K562 (cell line): ENCODE measurements around the gene HOMEZ. TPM values are rescaled to one million over a fixed set of nuclear protein-coding genes. Genes with fewer than 3 reads are reported as not detected.

Experiments used
- ATAC-seq: fragments of 200-7000 bp; cut with Tn5 transposase; 3 replicates; pipeline ENCODE4 v1.9.1; 2020; ENCODE audit warnings: moderate library complexity
- BruUV-seq: library from RNA; stranded (reverse); fragments of 400-500 nt; replicated peaks from 2 replicates; lab custom pipeline; 2021; lab: Mats Ljungman, UMichigan
- CTCF ChIA-PET: fragments of 300-600 bp; formaldehyde crosslinking; extraction: SDS; loops from one replicate; lab custom pipeline; 2021; ENCODE audit warnings: low intra/inter-chr PET ratio; lab: Yijun Ruan, JAX
- POLR2A ChIA-PET: fragments of 300-600, 350-650 bp; sonication (Branson Sonifier 250); formaldehyde crosslinking; extraction: SDS; loops from one replicate; lab custom pipeline; 2021; ENCODE audit warnings: antibody characterized with exemption, inconsistent platforms; lab: Yijun Ruan, JAX
- DNase-seq, 4 experiments: peaks; one replicate each; pipeline versions ENCODE4 v3.0.0 to v3.0.0-alpha.2; 2011 to 2018; ENCODE audit warnings: low spot score in 3 of 4, mixed read lengths in 3 of 4; ENCODE audit errors: extremely low read depth in 1 of 4
- FAIRE-seq: peaks from 2 replicates; lab custom pipeline; 2011; peaks lifted over from hg19 to GRCh38; lab: Jason Lieb, UNC
- H2AFZ ChIP-seq: 2 replicates; pipeline ENCODE4 v1.6.0; 2011; ENCODE audit warnings: low read depth, low read length, control low read depth, inconsistent platforms
- H3K27ac ChIP-seq: fragments of 200-600 bp; 3 replicates; pipeline ENCODE4 v1.8.0; 2011; ENCODE audit warnings: low read depth, mild to moderate bottlenecking, control low read depth, inconsistent platforms, low read length, moderate library complexity, mixed read lengths; ENCODE audit errors: extremely low read depth
- H3K27me3 ChIP-seq, 2 experiments: fragments of 300-600 bp in 1 of 2; 2 replicates in 1 of 2; 3 replicates in 1 of 2; pipeline versions ENCODE4 v1.6.0 to v1.8.0; 2011; ENCODE audit warnings: inconsistent platforms in 2 of 2, low read length in 2 of 2, mild to moderate bottlenecking in 1 of 2, mixed read lengths in 1 of 2, moderate library complexity in 1 of 2; ENCODE audit not compliant: control insufficient read depth in 2 of 2, insufficient read depth in 2 of 2
- H3K36me3 ChIP-seq: fragments of 300-600 bp; 3 replicates; pipeline ENCODE4 v1.8.0; 2011; ENCODE audit warnings: mild to moderate bottlenecking, low read length, inconsistent platforms; ENCODE audit not compliant: control insufficient read depth, insufficient read depth
- H3K4me1 ChIP-seq, 2 experiments: fragments of 200-600 bp in 1 of 2; replicated peaks in 1 of 2; 2 replicates in 1 of 2; 3 replicates in 1 of 2; pipeline versions ENCODE4 v1.5.1 to v1.8.0; 2011; ENCODE audit warnings: inconsistent platforms in 2 of 2, low read length in 2 of 2, mild to moderate bottlenecking in 1 of 2, mixed read lengths in 1 of 2, moderate library complexity in 1 of 2; ENCODE audit not compliant: control insufficient read depth in 2 of 2, insufficient read depth in 2 of 2
- H3K4me2 ChIP-seq: 2 replicates; pipeline ENCODE4 v1.6.1; 2011; ENCODE audit warnings: low read length, control low read depth, inconsistent platforms, mixed read lengths; ENCODE audit not compliant: insufficient read depth
- H3K4me3 ChIP-seq: fragments of 200-600 bp; sonication (generic), shearing (Covaris generic); 2 replicates; pipeline ENCODE4 v1.5.1; 2016; ENCODE audit warnings: control low read depth, inconsistent platforms
- H3K79me2 ChIP-seq: fragments of 200-600 bp; 3 replicates; pipeline ENCODE4 v1.8.0; 2011; ENCODE audit warnings: low read length, inconsistent platforms; ENCODE audit not compliant: control insufficient read depth, insufficient read depth
- H3K9ac ChIP-seq, 2 experiments: 2 replicates each; pipeline versions ENCODE4 v1.6.0 to v1.6.1; 2011; ENCODE audit warnings: low read depth in 2 of 2, low read length in 2 of 2, control low read depth in 1 of 2, inconsistent platforms in 1 of 2, mild to moderate bottlenecking in 1 of 2, mixed read lengths in 1 of 2; ENCODE audit not compliant: insufficient read depth in 1 of 2
- H3K9me1 ChIP-seq: one replicate; pipeline ENCODE4 v1.6.0; 2011; ENCODE audit warnings: inconsistent platforms, mild to moderate bottlenecking, low read length, moderate library complexity; ENCODE audit not compliant: control insufficient read depth, insufficient read depth
- H3K9me3 ChIP-seq: replicated peaks from 2 replicates; pipeline ENCODE4 v1.5.1; 2011; ENCODE audit warnings: low read depth, low read length, inconsistent platforms; ENCODE audit not compliant: control insufficient read depth, insufficient read depth
- H4K20me1 ChIP-seq: replicated peaks from 2 replicates; pipeline ENCODE4 v1.6.1; 2011; ENCODE audit warnings: low read length, inconsistent platforms, mixed read lengths; ENCODE audit not compliant: control insufficient read depth, insufficient read depth
- CHD1 ChIP-seq: fragments of 200-600 bp; sonication (generic); IDR thresholded peaks from one replicate; pipeline ENCODE4 v1.6.1; 2012; ENCODE audit warnings: mild to moderate bottlenecking, moderate library complexity, low read length, inconsistent platforms
- GTF2E2 ChIP-seq: fragments of 200-800 bp; sonication (Bioruptor generic); IDR thresholded peaks from 2 replicates; pipeline ENCODE4 v1.6.1; 2016; ENCODE audit warnings: missing genetic modification characterization, missing compliant biosample characterization
- L3MBTL2 ChIP-seq: fragments of 450-650 bp; IDR thresholded peaks from 2 replicates; pipeline ENCODE4 v1.6.1; 2016; ENCODE audit warnings: mild to moderate bottlenecking, moderate library complexity
- MXI1 ChIP-seq: IDR thresholded peaks from 2 replicates; pipeline ENCODE4 v1.6.1; 2011; ENCODE audit warnings: low read depth, mild to moderate bottlenecking, improper control_type of control experiment, low read length
- OTX1 ChIP-seq: fragments of 450-650 bp; formaldehyde crosslinking; IDR thresholded peaks from 2 replicates; pipeline ENCODE4 v1.4.0; 2022; ENCODE audit warnings: mild to moderate bottlenecking
- SP2 ChIP-seq: IDR thresholded peaks from 2 replicates; pipeline ENCODE4 v1.6.1; 2011; ENCODE audit warnings: mild to moderate bottlenecking, low read depth, low read length, moderate library complexity; ENCODE audit not compliant: poor library complexity, severe bottlenecking; ENCODE audit errors: extremely low read depth
- TBP ChIP-seq: optimal IDR thresholded peaks from 2 replicates; pipeline ENCODE3; 2011; ENCODE audit warnings: low read depth, low read length, improper control_type of control experiment
- TEAD4 ChIP-seq, 2 experiments: sonication (generic) in 1 of 2; formaldehyde crosslinking in 1 of 2; IDR thresholded peaks; 2 replicates each; pipeline versions ENCODE4 v1.6.1 to v1.8.0; 2012 to 2022; ENCODE audit warnings: borderline replicate concordance in 1 of 2, inconsistent platforms in 1 of 2, low read length in 1 of 2, mild to moderate bottlenecking in 1 of 2, missing genetic modification reagents in 1 of 2
- ZFX ChIP-seq: sonication (generic); formaldehyde crosslinking; IDR thresholded peaks from 2 replicates; pipeline ENCODE4 v1.8.0; 2022; ENCODE audit warnings: mild to moderate bottlenecking, missing genetic modification reagents, moderate library complexity
- ZKSCAN8 ChIP-seq: fragments of 200-800 bp; sonication (Bioruptor generic); IDR thresholded peaks from 2 replicates; pipeline ENCODE4 v1.6.1; 2016; ENCODE audit warnings: missing genetic modification characterization, missing compliant biosample characterization
- ZNF384 ChIP-seq: IDR thresholded peaks from 2 replicates; pipeline ENCODE4 v1.6.1; 2012; ENCODE audit warnings: low read depth, low read length, improper control_type of control experiment
- WGBS: fragments of 100-300 bp; shearing (Covaris generic); methylation state at CpG from one replicate; pipeline ENCODE4 v1.1.6; 2016; ENCODE audit warnings: low coverage, mixed read lengths; ENCODE audit not compliant: insufficient coverage; ENCODE audit errors: missing lambda C conversion rate; 5-methylcytosine and 5-hydroxymethylcytosine counted together
- in situ Hi-C: fragments of 300-500 bp; cut with MboI; formaldehyde crosslinking; loops from 4 replicates; pipeline ENCODE4 v1.15.0; 2018; ENCODE audit warnings: inconsistent platforms, mixed read lengths
- intact Hi-C: fragments of 100-400 bp; cut with micrococcal nuclease; formaldehyde crosslinking; loops from 2 replicates; pipeline ENCODE4 v1.14.2; 2022
- polyA plus RNA-seq, 8 experiments: library from polyadenylated mRNA; depleted of rRNA in 4 of 8; stranded (reverse) in 5 of 8; unstranded in 3 of 8; fragments of >200 nt; fragmentation: Nextera tagmentation in 2 of 8; fragmentation: Illumina TruSeq in 1 of 8; extraction: Ambion mirVana in 2 of 8; extraction: Trizol in 1 of 8; gene quantifications; 2 replicates each; pipeline versions ENCODE4 v1.2.1 to v1.2.3, GENCODE V29; 2011 to 2014; ENCODE audit warnings: inconsistent platforms in 1 of 8, missing spikeins in 1 of 8
- total RNA-seq, 7 experiments: library from RNA; depleted of rRNA in 6 of 7; stranded (reverse); fragments of >200 nt in 6 of 7; fragmentation: Illumina TruSeq in 2 of 7; extraction: Trizol in 2 of 7; gene quantifications; 2 replicates each; pipeline versions ENCODE4 v1.2.1 to v1.2.3, GENCODE V29; 2011 to 2021; ENCODE audit warnings: low replicate concordance in 1 of 7
- TF ChIP-seq, protein P1 (sequence below): fragments of 450-650 bp; IDR thresholded peaks from 2 replicates; pipeline ENCODE4 v1.7.1; 2018; ENCODE audit warnings: mild to moderate bottlenecking, low read depth; ENCODE audit not compliant: partially characterized antibody

HOMEZ gene
- total and polyA plus RNA-seq, 9 of the 15 experiments (the other 6 are each of a cell fraction or from before 2014, with no cell fraction given), result 3.0 to 30.2 (median 16.9) TPM

DNA sequence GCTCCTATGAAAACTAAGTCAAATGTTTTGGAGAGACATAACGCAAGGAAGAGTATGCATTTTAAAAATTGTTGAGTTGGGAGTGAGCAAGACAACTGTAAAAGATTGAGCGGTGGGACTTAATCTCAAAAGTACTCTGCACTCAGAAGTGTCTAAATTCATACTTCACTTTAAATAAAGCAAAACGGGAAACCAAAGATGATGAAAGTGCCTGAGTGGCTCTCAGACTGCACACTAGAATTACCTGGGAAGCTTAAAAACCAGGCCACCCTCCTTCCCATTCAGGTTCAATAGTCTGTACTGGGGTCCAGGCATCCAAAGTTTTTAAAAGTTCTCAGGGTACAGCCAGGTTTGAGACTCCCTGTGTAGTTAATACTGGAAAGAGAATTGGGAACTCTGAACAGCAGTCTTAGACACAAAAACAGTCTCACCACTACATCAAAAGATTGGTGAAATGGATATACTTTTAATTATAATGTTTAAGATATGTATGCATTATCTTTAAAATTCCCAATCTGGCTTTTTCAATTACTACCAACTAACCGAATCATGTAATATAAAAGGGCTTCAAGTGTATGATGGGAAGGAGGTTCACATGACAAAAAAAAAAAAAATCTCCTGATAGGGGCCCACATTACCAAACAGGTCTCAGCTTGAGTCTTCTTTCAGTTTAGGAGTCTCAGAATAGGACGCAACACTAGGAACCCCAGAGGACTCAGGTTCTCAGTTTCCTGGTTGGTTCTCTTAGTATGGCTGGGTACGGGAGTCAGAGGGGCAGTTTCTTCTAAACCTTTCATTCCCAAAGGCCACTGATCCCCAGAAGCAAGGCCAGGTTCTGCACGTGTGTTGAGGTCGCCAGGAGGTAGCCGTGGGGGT, 1.0 kb downstream of the HOMEZ start:
- peak overlapping the region; percentile 94 for H3K27ac ChIP-seq
- TSS peak; percentile 51 for BruUV-seq
- DNase-seq, result no peak
- peaks cover 8 to 31% of the 10 kb centered on the region in 2 experiments; a peak in 4 of 5 replicates for H3K4me1 ChIP-seq
- peak overlapping the region; percentile 51 for H2AFZ ChIP-seq
- peak overlapping the region; percentile 92 for H3K4me3 ChIP-seq
- no peaks in the 10 kb centered on the region for H3K9me1 ChIP-seq
- H3K4me2 ChIP-seq, result peak overlapping the region; percentile 97
- H3K36me3 ChIP-seq, result peaks cover 26% of the 10 kb centered on the region
- peak; percentile 0 for ATAC-seq
- FAIRE-seq, result peak; percentile 51
- peak overlapping the region; percentile 89 to 92 for H3K9ac ChIP-seq
- WGBS, result 3% methylated on average over 9 of the region's 9 CpGs
- H4K20me1 ChIP-seq, result no peaks in the 10 kb centered on the region
- no peaks in the 10 kb centered on the region for H3K9me3 ChIP-seq
- ChIA-PET POLR2A (interaction anchor here (1.0 to 2.5 kb wide), 3 partner anchors 8 to 190 kb away, joined by 3 to 12 read pairs (median 6); partner anchors contain the start of genes ACIN1, C14orf119 and PABPN1), CTCF (no interaction called here)
- TF ChIP-seq MXI1, result 0 out of 2 replicates have a peak, but pooled peaks have one; percentile 6
- TF ChIP-seq CHD1, result peak; percentile 55
- TF ChIP-seq SP2, result no peak
- no peak for TF ChIP-seq OTX1
- TF ChIP-seq L3MBTL2, result peak; percentile 12; the same call in 1 of the 2 replicates
- peak; percentile 14 for TF ChIP-seq TBP
- TF ChIP-seq ZNF384, result peak; percentile 81
- 0 out of 2 replicates have a peak, but pooled peaks have one; percentile 66 for TF ChIP-seq GTF2E2 (tag)
- TF ChIP-seq ZKSCAN8 (CRISPR knock-in tag), result 0 out of 2 replicates have a peak, but pooled peaks have one; percentile 45
- TF ChIP-seq ZFX (CRISPR knock-in tag), result 0 out of 2 replicates have a peak, but pooled peaks have one; percentile 37
- TF ChIP-seq, protein P1, sequence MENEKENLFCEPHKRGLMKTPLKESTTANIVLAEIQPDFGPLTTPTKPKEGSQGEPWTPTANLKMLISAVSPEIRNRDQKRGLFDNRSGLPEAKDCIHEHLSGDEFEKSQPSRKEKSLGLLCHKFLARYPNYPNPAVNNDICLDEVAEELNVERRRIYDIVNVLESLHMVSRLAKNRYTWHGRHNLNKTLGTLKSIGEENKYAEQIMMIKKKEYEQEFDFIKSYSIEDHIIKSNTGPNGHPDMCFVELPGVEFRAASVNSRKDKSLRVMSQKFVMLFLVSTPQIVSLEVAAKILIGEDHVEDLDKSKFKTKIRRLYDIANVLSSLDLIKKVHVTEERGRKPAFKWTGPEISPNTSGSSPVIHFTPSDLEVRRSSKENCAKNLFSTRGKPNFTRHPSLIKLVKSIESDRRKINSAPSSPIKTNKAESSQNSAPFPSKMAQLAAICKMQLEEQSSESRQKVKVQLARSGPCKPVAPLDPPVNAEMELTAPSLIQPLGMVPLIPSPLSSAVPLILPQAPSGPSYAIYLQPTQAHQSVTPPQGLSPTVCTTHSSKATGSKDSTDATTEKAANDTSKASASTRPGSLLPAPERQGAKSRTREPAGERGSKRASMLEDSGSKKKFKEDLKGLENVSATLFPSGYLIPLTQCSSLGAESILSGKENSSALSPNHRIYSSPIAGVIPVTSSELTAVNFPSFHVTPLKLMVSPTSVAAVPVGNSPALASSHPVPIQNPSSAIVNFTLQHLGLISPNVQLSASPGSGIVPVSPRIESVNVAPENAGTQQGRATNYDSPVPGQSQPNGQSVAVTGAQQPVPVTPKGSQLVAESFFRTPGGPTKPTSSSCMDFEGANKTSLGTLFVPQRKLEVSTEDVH, result no peak
- TF ChIP-seq TEAD4 (IDR thresholded peaks at IDR 0.05; ENCODE audit: low read length), result no peak
- no peak for TF ChIP-seq TEAD4 (CRISPR knock-in tag; IDR thresholded peaks at IDR 0.05; ENCODE audit: borderline replicate concordance)
- in situ Hi-C loops, result no loop called here
- H3K27me3 ChIP-seq, result no peaks in the 10 kb centered on the region
- peaks cover 65% of the 10 kb centered on the region for H3K79me2 ChIP-seq
- intact Hi-C loops, result no loop called here
